OCI-LY3 (cell line): Measurements from ENCODE around the gene BTBD17.

Source experiments
- CTCF ChIP-seq: fragments of 200-600, 300-600 bp; sonication (generic); IDR thresholded peaks from 2 replicates; pipeline ENCODE4 v1.5.1; 2014; ENCODE audit warnings: antibody characterized with exemption, low read length, low read depth
- EZH2phosphoT487 ChIP-seq: fragments of 200-600 bp; shearing (Covaris generic); IDR thresholded peaks from 2 replicates; pipeline ENCODE4 v1.6.1; 2018; ENCODE audit warnings: antibody characterized with exemption, mixed run types, low read depth

DNA sequence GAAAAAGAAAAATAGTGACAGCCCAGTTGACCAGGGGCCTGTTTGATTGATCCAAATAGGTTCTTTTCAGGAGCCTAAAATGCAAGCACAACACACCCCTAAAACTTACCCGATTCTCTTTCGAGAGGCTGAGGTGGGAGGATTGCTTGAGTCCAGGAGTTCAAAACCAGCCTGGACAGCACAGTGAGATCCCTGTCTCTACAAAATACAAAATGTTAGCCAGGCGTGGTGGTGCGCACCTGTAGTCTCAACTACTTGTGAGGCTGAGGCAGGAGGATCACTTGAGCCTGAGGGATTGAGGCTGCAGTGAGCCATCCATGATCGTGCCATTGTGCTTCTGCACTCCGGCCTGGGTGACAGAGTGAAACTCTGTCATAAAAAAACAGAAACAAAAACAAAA is 37.1 kb downstream of the BTBD17 start:
- TF ChIP-seq CTCF, result no peak
- no peak for TF ChIP-seq EZH2phosphoT487
